ENCODE measurements around the gene FRMD1.

Gene FRMD1

DNA sequence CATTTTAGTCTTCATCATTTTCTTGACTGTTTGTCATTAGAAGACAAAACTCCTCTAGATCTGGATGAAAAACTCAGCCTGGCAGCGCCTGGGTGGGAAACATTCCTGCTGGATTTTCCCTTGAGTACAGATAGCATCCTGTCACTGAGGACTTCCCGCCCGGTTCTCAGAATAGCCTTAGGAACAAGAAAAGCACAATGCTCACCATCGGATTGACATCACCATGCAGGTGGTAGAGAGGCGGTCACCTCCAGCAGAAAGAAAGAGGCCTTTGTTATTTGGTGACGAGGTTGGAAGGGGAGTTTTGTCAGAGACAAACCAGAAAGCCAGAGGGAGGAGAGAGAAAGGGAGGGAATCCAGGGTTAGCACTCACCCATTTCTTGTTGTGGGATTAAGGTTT is 41.8 kb downstream of the FRMD1 start:
- Histone ChIP-seq H3K9ac (ENCODE audit: low read depth in 1 of 2, low read length in 2 of 2) (no peak overlapping the region), H3K4me3 (ENCODE audit: low read depth in 1 of 2, low read length in 2 of 2) (no peak overlapping the region), H3K9me3 (ENCODE audit: control insufficient read depth in 1 of 2, low read length in 2 of 2) (peaks cover 12 to 27% of the 10 kb centered on the region in 2 donors), H3K27ac (ENCODE audit: low read depth, low read length) (no peak overlapping the region), H3K27me3 (ENCODE audit: control insufficient read depth in 1 of 2, insufficient read depth in 2 of 2, low read length in 2 of 2) (peaks cover 5 to 7% of the 10 kb centered on the region in 2 donors), H3K36me3 (ENCODE audit: control insufficient read depth in 1 of 2, insufficient read depth in 2 of 2, low read length in 2 of 2) (no peaks in the 10 kb centered on the region), H3K4me1 (ENCODE audit: control insufficient read depth in 1 of 2, insufficient read depth in 2 of 2, low read length in 2 of 2) (peaks cover 9 to 16% of the 10 kb centered on the region in 2 donors)

DNA sequence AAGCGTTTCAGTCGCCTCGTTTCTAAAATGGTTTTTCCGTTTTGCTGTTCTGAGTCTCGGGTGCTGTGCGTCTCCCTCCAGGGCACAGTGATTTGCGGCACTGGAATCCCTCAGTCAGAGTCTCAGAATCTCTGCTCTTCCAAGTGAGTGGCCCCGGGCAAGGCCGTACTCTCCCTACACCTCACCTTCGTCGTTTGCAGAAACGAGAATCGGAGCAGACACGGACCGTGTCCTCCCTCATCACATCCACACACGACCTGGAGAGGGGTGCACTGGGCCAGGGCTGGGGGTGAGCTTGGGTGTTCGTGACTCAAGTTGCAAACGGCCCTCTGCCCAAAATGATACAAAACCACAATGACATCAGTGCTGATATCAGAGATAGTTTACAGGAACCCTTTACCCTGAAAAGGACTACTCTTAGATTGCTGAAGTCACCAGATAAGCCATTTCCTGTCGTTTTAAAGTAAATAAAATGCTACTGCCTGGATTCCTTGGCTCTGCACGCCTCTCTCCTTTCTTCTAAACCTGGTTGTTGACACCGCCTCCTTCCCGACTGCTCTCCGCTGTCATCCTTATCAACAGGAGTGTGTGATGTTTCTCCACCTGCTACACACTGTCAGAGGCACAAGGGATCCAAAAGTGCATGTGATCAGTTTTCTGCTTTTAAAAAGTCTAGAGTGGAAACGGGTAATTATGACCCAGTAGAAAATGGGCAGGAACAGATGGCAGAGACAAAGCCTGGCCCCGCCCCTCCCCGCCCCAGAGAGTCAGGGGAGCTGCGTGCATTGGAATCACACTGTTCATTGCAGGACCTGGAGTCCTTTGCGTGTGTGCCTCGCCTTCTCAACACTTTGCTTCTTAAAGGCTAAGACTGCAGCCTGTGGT is 43.1 kb downstream of the FRMD1 start:
- Histone ChIP-seq H3K9me3 (ENCODE audit: control insufficient read depth in 1 of 2, low read length in 2 of 2) (peaks cover 12 to 20% of the 10 kb centered on the region in 2 donors), H3K4me1 (ENCODE audit: control insufficient read depth in 1 of 2, insufficient read depth in 2 of 2, low read length in 2 of 2) (peaks cover 9 to 16% of the 10 kb centered on the region in 2 donors), H3K4me3 (ENCODE audit: low read depth in 1 of 2, low read length in 2 of 2) (peak overlapping the region; percentile 48 to 53), H3K27ac (ENCODE audit: low read depth, low read length) (peak overlapping the region; percentile 51), H3K36me3 (ENCODE audit: control insufficient read depth in 1 of 2, insufficient read depth in 2 of 2, low read length in 2 of 2) (no peaks in the 10 kb centered on the region), H3K9ac (ENCODE audit: low read depth in 1 of 2, low read length in 2 of 2) (peak overlapping the region in 1 of 2 donors; percentile 1), H3K27me3 (ENCODE audit: control insufficient read depth in 1 of 2, insufficient read depth in 2 of 2, low read length in 2 of 2) (peaks cover 5 to 7% of the 10 kb centered on the region in 2 donors)

DNA sequence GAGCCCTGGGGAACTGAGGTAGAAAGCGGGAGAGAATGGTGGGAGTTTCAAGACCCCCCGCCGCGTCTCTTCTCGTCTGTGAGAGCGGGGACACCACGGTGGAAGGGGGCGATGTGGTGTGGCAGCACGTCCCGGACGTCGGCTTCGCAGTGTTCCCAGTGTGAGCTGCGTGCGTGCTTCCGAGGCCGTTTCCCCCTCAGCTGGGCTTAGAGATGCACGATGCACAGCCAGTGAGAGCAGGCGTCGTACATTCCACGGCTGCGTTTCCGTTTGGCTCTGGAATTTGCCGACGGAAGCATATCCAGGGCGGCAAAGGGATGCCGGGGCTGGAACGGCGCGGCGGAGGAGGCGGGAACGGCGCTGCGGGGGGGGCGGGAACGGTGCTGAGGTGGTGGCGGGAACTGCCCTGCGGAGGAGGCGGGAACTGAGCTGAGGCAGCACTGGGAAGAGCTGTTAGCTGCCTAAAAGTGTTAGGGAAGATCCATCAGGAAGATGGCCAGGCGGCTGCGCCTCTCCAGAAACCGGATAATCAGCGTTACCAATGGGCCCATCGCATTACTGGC is 43.8 kb downstream of the FRMD1 start:
- H3K4me1 ChIP-seq (ENCODE audit: control insufficient read depth in 1 of 2, insufficient read depth in 2 of 2, low read length in 2 of 2): peaks cover 9 to 16% of the 10 kb centered on the region in 2 donors
- no peaks in the 10 kb centered on the region for H3K36me3 ChIP-seq (ENCODE audit: control insufficient read depth in 1 of 2, insufficient read depth in 2 of 2, low read length in 2 of 2)
- peaks cover 12 to 14% of the 10 kb centered on the region in 2 donors for H3K9me3 ChIP-seq (ENCODE audit: control insufficient read depth in 1 of 2, low read length in 2 of 2)
- no peak overlapping the region for H3K9ac ChIP-seq (ENCODE audit: low read depth in 1 of 2, low read length in 2 of 2)
- peak overlapping the region; percentile 51 for H3K27ac ChIP-seq (ENCODE audit: low read depth, low read length)
- H3K27me3 ChIP-seq (ENCODE audit: control insufficient read depth in 1 of 2, insufficient read depth in 2 of 2, low read length in 2 of 2): peaks cover 5 to 7% of the 10 kb centered on the region in 2 donors
- H3K4me3 ChIP-seq (ENCODE audit: low read depth in 1 of 2, low read length in 2 of 2): peak overlapping the region; percentile 48 to 53

DNA sequence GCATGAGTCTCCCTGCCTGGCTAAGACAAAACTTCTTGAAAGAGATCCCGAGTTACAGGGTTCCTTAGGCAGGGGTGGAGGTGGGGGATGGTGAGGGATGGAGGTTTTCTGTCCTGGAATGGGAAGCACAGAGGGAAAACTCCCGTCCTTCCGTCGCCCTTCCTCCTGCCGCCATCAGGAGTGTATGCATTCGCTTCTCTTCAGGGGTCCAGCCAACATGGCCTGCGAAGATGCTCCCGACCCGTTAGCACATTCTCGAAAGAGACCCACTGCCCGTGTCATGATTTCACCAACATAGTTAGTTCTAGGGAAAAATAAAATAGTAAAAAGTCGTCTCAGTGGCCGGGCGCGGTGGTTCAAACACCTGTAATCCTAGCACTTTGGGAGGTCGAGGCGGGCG is 44.5 kb downstream of the FRMD1 start:
- Histone ChIP-seq H3K4me3 (ENCODE audit: low read depth in 1 of 2, low read length in 2 of 2) (no peak overlapping the region), H3K27ac (ENCODE audit: low read depth, low read length) (peak overlapping the region; percentile 22), H3K4me1 (ENCODE audit: control insufficient read depth in 1 of 2, insufficient read depth in 2 of 2, low read length in 2 of 2) (peaks cover 9 to 16% of the 10 kb centered on the region in 2 donors), H3K36me3 (ENCODE audit: control insufficient read depth in 1 of 2, insufficient read depth in 2 of 2, low read length in 2 of 2) (no peaks in the 10 kb centered on the region), H3K9ac (ENCODE audit: low read depth in 1 of 2, low read length in 2 of 2) (no peak overlapping the region), H3K9me3 (ENCODE audit: control insufficient read depth in 1 of 2, low read length in 2 of 2) (peaks cover 5 to 8% of the 10 kb centered on the region in 2 donors), H3K27me3 (ENCODE audit: control insufficient read depth in 1 of 2, insufficient read depth in 2 of 2, low read length in 2 of 2) (peaks cover 5 to 7% of the 10 kb centered on the region in 2 donors)

DNA sequence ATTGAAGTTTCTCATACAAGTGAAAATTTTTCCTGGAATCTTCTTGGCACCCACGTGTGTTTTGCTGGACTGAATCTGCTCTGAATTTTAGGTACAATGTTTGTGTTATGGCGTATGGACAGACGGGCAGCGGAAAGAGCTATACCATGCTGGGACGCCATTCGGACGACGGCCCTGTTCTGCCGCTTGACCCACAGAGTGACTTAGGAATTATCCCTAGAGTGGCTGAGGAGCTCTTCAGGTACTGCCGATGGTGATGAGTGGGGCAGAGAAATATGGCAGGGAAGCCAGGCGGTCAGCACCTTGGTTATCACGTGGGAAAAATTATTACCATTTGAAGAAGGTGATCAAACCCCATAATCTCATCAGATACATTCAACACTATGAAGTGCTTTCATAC is 45.2 kb downstream of the FRMD1 start:
- no peak overlapping the region for H3K9ac ChIP-seq (ENCODE audit: low read depth in 1 of 2, low read length in 2 of 2)
- no peak overlapping the region for H3K4me3 ChIP-seq (ENCODE audit: low read depth in 1 of 2, low read length in 2 of 2)
- no peak overlapping the region for H3K27ac ChIP-seq (ENCODE audit: low read depth, low read length)
- peaks cover 5 to 7% of the 10 kb centered on the region in 2 donors for H3K27me3 ChIP-seq (ENCODE audit: control insufficient read depth in 1 of 2, insufficient read depth in 2 of 2, low read length in 2 of 2)
- H3K4me1 ChIP-seq (ENCODE audit: control insufficient read depth in 1 of 2, insufficient read depth in 2 of 2, low read length in 2 of 2): peaks cover 9 to 16% of the 10 kb centered on the region in 2 donors
- H3K36me3 ChIP-seq (ENCODE audit: control insufficient read depth in 1 of 2, insufficient read depth in 2 of 2, low read length in 2 of 2): no peaks in the 10 kb centered on the region
- H3K9me3 ChIP-seq (ENCODE audit: control insufficient read depth in 1 of 2, low read length in 2 of 2): peaks cover 0 to 5% of the 10 kb centered on the region in 2 donors

DNA sequence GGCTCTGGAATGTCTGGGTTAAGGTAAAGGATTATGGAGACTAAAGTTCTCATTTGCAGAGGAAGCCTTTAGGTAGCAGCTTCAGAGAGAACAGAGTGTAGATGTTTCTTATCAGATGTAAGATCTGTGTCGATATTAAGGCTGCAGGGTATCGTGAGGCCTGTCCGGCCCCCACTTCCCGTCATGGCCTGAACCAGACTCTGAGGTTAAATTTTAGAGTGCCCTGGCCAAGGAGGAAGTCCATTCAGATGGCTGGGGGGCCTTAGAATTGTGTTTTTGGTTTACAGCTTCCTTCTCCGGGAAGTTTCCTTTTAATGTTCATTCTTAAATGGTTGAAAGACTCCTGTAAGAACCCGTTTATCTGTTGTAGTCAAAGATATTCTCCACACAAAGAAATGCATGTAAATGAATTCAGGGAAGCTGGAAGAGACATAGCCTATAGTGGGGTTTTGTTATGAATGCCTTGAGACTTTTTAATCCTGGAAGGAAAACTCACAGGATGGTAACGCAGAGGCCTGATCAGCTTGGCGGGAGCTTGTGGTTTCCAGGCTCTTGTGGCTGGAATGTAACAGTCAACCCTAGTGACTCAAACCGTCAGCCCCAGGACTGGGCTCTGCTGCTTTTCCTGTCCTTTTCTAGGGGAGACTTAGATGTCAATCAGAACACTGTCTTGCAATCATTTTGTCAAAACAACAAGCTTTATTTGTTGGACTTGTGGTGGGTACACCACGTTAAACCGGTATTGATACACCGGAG is 46.8 kb downstream of the FRMD1 start:
- Histone ChIP-seq H3K27me3 (ENCODE audit: control insufficient read depth in 1 of 2, insufficient read depth in 2 of 2, low read length in 2 of 2) (peaks cover 5 to 7% of the 10 kb centered on the region in 2 donors), H3K27ac (ENCODE audit: low read depth, low read length) (no peak overlapping the region), H3K9ac (ENCODE audit: low read depth in 1 of 2, low read length in 2 of 2) (no peak overlapping the region), H3K4me3 (ENCODE audit: low read depth in 1 of 2, low read length in 2 of 2) (no peak overlapping the region), H3K4me1 (ENCODE audit: control insufficient read depth in 1 of 2, insufficient read depth in 2 of 2, low read length in 2 of 2) (peaks cover 9 to 16% of the 10 kb centered on the region in 2 donors), H3K9me3 (ENCODE audit: control insufficient read depth in 1 of 2, low read length in 2 of 2) (no peaks in the 10 kb centered on the region), H3K36me3 (ENCODE audit: control insufficient read depth in 1 of 2, insufficient read depth in 2 of 2, low read length in 2 of 2) (no peaks in the 10 kb centered on the region)

DNA sequence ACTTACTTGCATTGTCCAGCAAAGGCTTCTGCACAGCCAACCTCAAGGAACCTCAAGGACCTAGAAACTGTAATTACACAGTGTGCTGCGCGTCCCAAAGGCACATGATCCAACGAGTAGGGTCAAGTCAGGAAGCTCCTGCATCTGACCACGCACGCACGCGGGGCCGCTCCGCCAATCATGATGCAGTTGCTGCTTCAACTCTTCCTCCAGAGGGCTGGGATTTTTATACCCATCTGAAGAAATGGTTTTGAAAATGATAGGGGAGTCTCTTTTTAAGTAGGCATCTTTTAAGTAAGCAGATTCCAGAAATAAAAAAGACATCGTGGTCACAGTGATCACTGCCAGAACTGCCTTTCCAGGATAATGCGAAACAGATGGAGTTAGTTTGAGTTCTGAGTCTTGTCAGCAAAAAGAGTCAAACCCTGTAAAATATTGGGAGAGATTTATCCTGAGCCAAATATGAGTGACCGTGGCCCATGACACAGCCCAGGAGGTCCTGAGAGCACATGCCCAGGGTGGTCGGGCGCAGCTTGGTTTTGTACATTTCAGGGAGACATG is 47.5 kb downstream of the FRMD1 start:
- no peaks in the 10 kb centered on the region for H3K9me3 ChIP-seq (ENCODE audit: control insufficient read depth in 1 of 2, low read length in 2 of 2)
- H3K4me3 ChIP-seq (ENCODE audit: low read depth in 1 of 2, low read length in 2 of 2): no peak overlapping the region
- H3K9ac ChIP-seq (ENCODE audit: low read depth in 1 of 2, low read length in 2 of 2): no peak overlapping the region
- H3K27ac ChIP-seq (ENCODE audit: low read depth, low read length): no peak overlapping the region
- no peaks in the 10 kb centered on the region for H3K36me3 ChIP-seq (ENCODE audit: control insufficient read depth in 1 of 2, insufficient read depth in 2 of 2, low read length in 2 of 2)
- H3K4me1 ChIP-seq (ENCODE audit: control insufficient read depth in 1 of 2, insufficient read depth in 2 of 2, low read length in 2 of 2): peaks cover 9 to 15% of the 10 kb centered on the region in 2 donors
- H3K27me3 ChIP-seq (ENCODE audit: control insufficient read depth in 1 of 2, insufficient read depth in 2 of 2, low read length in 2 of 2): peaks cover 5 to 7% of the 10 kb centered on the region in 2 donors

DNA sequence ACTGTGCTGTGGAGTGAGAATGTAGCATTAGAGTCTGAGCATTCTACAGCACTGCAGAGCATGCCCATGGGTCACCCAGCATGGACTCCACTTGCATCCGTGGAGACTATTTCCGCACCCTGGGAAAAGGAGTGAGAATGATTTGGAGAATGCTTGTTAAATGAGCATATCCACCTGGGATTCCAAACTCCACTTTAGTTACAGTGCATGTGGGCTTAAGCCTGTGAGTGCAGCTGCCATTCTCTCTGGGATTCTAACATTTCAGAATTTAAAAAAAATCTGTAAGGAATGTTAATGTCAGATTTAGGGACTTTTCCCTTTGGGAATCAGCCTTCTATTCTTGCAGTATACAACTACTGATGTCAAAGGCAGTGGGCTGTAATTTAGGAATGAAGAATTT is 48.1 kb downstream of the FRMD1 start:
- H3K4me1 ChIP-seq (ENCODE audit: control insufficient read depth in 1 of 2, insufficient read depth in 2 of 2, low read length in 2 of 2): peaks cover 5 to 9% of the 10 kb centered on the region in 2 donors
- no peaks in the 10 kb centered on the region for H3K36me3 ChIP-seq (ENCODE audit: control insufficient read depth in 1 of 2, insufficient read depth in 2 of 2, low read length in 2 of 2)
- no peaks in the 10 kb centered on the region for H3K9me3 ChIP-seq (ENCODE audit: control insufficient read depth in 1 of 2, low read length in 2 of 2)
- H3K4me3 ChIP-seq (ENCODE audit: low read depth in 1 of 2, low read length in 2 of 2): no peak overlapping the region
- H3K27ac ChIP-seq (ENCODE audit: low read depth, low read length): no peak overlapping the region
- no peak overlapping the region for H3K9ac ChIP-seq (ENCODE audit: low read depth in 1 of 2, low read length in 2 of 2)
- peaks cover 3 to 5% of the 10 kb centered on the region in 2 donors for H3K27me3 ChIP-seq (ENCODE audit: control insufficient read depth in 1 of 2, insufficient read depth in 2 of 2, low read length in 2 of 2)

DNA sequence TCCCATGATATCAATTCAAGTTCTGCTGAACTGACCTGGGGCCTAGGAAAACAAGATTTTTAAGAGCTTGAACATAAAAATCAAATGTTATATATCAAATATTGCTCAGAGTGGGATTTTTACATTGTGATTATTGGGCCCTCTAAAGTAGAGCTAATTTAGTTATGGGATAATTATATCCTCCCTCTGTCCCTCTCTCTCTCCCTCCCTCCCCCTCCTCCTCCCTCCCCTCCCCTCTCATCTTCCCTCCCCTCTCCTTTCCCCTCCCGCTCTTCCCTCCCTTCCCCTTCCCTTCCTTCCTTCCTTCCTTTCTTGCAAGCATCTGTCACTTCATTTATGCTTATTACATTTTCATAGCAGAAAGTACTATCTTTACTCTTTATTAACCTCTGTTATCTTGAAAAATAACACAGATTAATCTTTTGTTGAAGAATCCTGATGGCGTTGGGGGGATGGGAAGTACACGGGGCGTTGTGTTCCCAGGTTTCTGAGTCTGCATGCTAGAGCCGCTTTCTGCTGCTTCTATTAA is 48.7 kb downstream of the FRMD1 start:
- H3K4me1 ChIP-seq (ENCODE audit: control insufficient read depth in 1 of 2, insufficient read depth in 2 of 2, low read length in 2 of 2): peaks cover 0 to 4% of the 10 kb centered on the region in 2 donors
- H3K27ac ChIP-seq (ENCODE audit: low read depth, low read length): no peak overlapping the region
- no peaks in the 10 kb centered on the region for H3K27me3 ChIP-seq (ENCODE audit: control insufficient read depth in 1 of 2, insufficient read depth in 2 of 2, low read length in 2 of 2)
- H3K4me3 ChIP-seq (ENCODE audit: low read depth in 1 of 2, low read length in 2 of 2): no peak overlapping the region
- H3K9me3 ChIP-seq (ENCODE audit: control insufficient read depth in 1 of 2, low read length in 2 of 2): no peaks in the 10 kb centered on the region
- no peaks in the 10 kb centered on the region for H3K36me3 ChIP-seq (ENCODE audit: control insufficient read depth in 1 of 2, insufficient read depth in 2 of 2, low read length in 2 of 2)
- no peak overlapping the region for H3K9ac ChIP-seq (ENCODE audit: low read depth in 1 of 2, low read length in 2 of 2)

Measured in duodenal mucosa (tissue), 2 donors.